HG03432 (cell line): ENCODE results near the gene CSNK2A1.

ENCODE experiments used
- ATAC-seq: cut with Tn5 transposase; IDR thresholded peaks from one replicate; pipeline ENCODE4 v1.9.1; 2021; ENCODE audit warnings: mild to moderate bottlenecking, moderate library complexity; ENCODE audit not compliant: unreplicated experiment

The CSNK2A1 gene

GRCh38 chr20:433300-433975 is 110.2 kb downstream of the CSNK2A1 start:
- ATAC-seq: peak; percentile 87

- ATAC-seq: no peak
These were observed 110.8 kb downstream of the CSNK2A1 start for GRCh38 chr20:432677-433299.

GRCh38 chr20:432208-432607 is 111.4 kb downstream of the CSNK2A1 start:
- no peak for ATAC-seq

GRCh38 chr20:431012-431904 is 112.3 kb downstream of the CSNK2A1 start:
- ATAC-seq: no peak

- ATAC-seq: no peak
These were observed 113.2 kb downstream of the CSNK2A1 start for GRCh38 chr20:430091-430999.

GRCh38 chr20:428658-429200 is 114.9 kb downstream of the CSNK2A1 start:
- no peak for ATAC-seq

- ATAC-seq: no peak
These were observed 115.5 kb downstream of the CSNK2A1 start for GRCh38 chr20:427849-428657.

GRCh38 chr20:427401-427800 is 116.2 kb downstream of the CSNK2A1 start:
- no peak for ATAC-seq

GRCh38 chr20:426566-426965 is 117.0 kb downstream of the CSNK2A1 start:
- no peak for ATAC-seq
